ENCODE data around the gene PTPN23.

DNA sequence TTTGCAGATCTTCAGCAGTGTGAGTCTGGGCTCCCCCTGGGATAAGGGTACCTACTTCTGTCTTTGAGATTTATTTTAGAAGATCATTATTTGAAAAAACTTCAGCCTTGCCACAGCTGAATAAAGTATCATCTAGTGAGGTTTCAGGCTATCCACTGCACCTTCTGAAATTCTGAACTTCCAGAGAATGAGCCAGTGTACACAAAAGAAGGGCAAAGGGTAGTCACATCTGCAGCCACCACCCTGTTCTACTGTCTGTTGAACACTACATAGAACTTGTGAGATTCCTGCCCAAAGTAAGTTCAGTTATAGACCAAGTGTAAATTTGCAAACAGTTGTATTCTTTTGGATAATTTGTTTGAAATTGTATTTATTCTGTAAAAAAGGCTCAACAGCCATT is 38.0 kb upstream of the PTPN23 start:
- TF ChIP-seq CTCF (IDR thresholded peaks at IDR 0.05 in 8 of 11, conservative IDR thresholded peaks at IDR 0.05 in 3 of 11) (no peak), POLR2A (IDR thresholded peaks at IDR 0.05) (no peak)

All from spleen (tissue), 7 donors.